Parathyroid adenoma (tissue), 2 donors: ENCODE measurements around the gene DAB2IP.

Experiments
- H2AFZ ChIP-seq: fragments of 300-600 bp; sonication (generic); one replicate; pipeline ENCODE4 v1.7.0; 2017; ENCODE audit warnings: antibody characterized with exemption, mild to moderate bottlenecking
- H3K27ac ChIP-seq: fragments of 300-600 bp; sonication (generic); one replicate; pipeline ENCODE4 v1.7.0; 2017
- H3K27me3 ChIP-seq: fragments of 300-600 bp; sonication (generic); one replicate; pipeline ENCODE4 v1.7.0; 2017; ENCODE audit warnings: low read length; ENCODE audit not compliant: control insufficient read depth, insufficient read depth
- H3K36me3 ChIP-seq: fragments of 300-600 bp; sonication (generic); one replicate; pipeline ENCODE4 v1.7.0; 2017; ENCODE audit warnings: low read length; ENCODE audit not compliant: control insufficient read depth, insufficient read depth
- H3K4me1 ChIP-seq: fragments of 300-600 bp; sonication (generic); one replicate; pipeline ENCODE4 v1.7.0; 2017; ENCODE audit warnings: control low read depth
- H3K4me2 ChIP-seq: fragments of 300-600 bp; sonication (generic); one replicate; pipeline ENCODE4 v1.7.0; 2017; ENCODE audit warnings: low read length
- H3K4me3 ChIP-seq: fragments of 300-600 bp; sonication (generic); one replicate; pipeline ENCODE4 v1.7.0; 2017; ENCODE audit warnings: low read depth, low read length
- H3K79me2 ChIP-seq: fragments of 300-600 bp; sonication (generic); one replicate; pipeline ENCODE4 v1.7.0; 2017; ENCODE audit warnings: control low read depth
- H3K9ac ChIP-seq: fragments of 300-600 bp; sonication (generic); one replicate; pipeline ENCODE4 v1.7.0; 2017; ENCODE audit warnings: mild to moderate bottlenecking
- H3K9me3 ChIP-seq: fragments of 300-600 bp; sonication (generic); one replicate; pipeline ENCODE4 v1.7.0; 2017; ENCODE audit warnings: low read length; ENCODE audit not compliant: control insufficient read depth
- CTCF ChIP-seq: fragments of 300-600 bp; sonication (generic); IDR thresholded peaks from one replicate; pipeline ENCODE4 v1.7.0; 2017; ENCODE audit warnings: antibody characterized with exemption, mild to moderate bottlenecking
- donor health status: primary hyperparathyroidism.

DAB2IP gene

DNA sequence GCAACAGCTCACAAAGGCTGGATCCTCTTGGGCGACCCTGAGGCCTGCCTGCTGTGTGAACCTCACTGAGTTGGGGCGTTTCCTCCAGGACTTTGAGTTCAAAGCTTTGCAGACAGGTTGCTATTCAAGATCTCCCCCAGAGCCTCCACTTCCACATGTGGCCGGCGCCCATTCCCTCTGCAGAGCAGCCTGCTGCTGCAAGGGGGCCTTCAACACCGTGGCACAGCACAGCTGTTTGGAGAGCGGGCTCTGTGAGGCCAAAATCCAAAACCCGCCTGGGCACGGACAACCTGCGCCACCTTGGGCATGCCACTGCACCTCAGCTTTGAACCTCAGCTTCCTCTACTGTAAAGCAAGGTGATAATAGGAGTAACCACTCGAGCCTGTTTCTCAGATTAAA, 160.3 kb downstream of the DAB2IP start:
- no peak overlapping the region for H2AFZ ChIP-seq
- H3K36me3 ChIP-seq, result no peaks in the 10 kb centered on the region
- H3K27me3 ChIP-seq, result no peaks in the 10 kb centered on the region
- no peak overlapping the region for H3K4me2 ChIP-seq
- H3K79me2 ChIP-seq, result no peaks in the 10 kb centered on the region
- no peak for TF ChIP-seq CTCF
- no peak overlapping the region for H3K4me3 ChIP-seq
- H3K27ac ChIP-seq, result no peak overlapping the region
- H3K4me1 ChIP-seq, result no peaks in the 10 kb centered on the region
- H3K9me3 ChIP-seq, result no peaks in the 10 kb centered on the region
- no peak overlapping the region for H3K9ac ChIP-seq

DNA sequence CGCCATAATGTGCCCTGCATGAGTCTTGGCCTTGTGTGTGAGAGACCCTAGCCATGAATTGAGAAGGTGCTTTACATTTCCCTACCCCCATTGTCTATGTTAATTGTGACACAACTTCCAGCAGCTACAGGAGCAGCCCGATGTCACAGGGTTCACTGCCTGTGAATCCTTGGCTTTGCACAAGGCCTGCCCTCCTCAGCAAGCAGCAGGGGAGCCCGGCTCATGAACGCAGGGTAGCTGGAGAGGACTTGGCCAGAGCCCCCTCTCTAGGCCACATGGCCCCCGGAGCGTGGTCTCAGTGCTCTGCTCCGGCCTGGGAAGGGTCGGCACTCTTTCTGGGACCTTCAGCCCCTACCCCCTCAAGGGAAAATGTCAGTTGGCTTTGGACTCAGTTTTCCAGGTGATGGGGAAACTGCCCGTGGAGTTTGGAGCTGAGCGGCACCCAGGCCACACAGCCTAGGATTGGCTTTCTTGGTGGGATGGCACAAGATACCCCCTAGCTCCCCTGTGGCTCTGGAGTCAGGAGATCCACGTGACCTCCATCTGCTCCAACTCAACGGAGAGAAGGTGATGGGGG, 160.8 kb downstream of the DAB2IP start:
- H3K79me2 ChIP-seq, result no peaks in the 10 kb centered on the region
- H2AFZ ChIP-seq, result no peak overlapping the region
- H3K9ac ChIP-seq, result no peak overlapping the region
- no peak overlapping the region for H3K27ac ChIP-seq
- H3K4me1 ChIP-seq, result no peaks in the 10 kb centered on the region
- H3K9me3 ChIP-seq, result no peaks in the 10 kb centered on the region
- H3K36me3 ChIP-seq, result no peaks in the 10 kb centered on the region
- H3K27me3 ChIP-seq, result no peaks in the 10 kb centered on the region
- no peak for TF ChIP-seq CTCF
- H3K4me3 ChIP-seq, result no peak overlapping the region
- no peak overlapping the region for H3K4me2 ChIP-seq

DNA sequence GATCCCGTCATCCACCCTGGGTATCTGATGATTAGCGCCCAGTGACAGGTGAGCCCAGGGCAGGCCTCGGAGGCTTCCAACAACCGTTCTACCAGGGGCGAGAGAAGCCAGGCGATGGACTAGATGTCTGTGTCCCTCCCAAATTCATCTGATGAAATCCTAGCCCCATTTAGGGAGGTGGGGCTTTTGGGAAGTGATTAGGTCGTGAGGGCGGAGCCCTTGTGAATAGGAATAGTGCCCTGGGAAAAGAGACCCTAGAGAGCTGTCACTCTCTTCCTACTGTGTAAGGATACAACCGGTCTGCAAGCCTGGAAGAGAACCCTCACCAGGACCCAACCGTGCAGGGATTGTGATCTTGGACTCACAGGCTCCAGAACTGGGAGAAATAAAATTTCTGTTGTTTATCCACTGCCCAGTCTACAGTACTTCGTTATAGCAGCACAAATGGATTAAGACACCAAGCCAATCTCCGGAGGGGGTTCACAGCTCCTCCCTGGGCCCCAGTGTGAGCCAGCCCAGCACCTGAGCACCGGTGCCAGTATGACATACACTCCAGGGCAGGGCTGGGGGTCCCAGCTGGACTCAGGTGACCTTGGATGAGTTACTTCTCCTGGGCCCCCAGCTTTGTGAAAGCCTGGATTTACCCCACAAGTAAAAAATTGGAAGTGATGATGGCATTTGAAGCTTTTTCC, 162.2 kb downstream of the DAB2IP start:
- no peak overlapping the region for H3K4me2 ChIP-seq
- no peaks in the 10 kb centered on the region for H3K9me3 ChIP-seq
- H3K27ac ChIP-seq, result no peak overlapping the region
- H2AFZ ChIP-seq, result no peak overlapping the region
- no peaks in the 10 kb centered on the region for H3K4me1 ChIP-seq
- no peak overlapping the region for H3K4me3 ChIP-seq
- H3K36me3 ChIP-seq, result no peaks in the 10 kb centered on the region
- no peak for TF ChIP-seq CTCF
- H3K27me3 ChIP-seq, result no peaks in the 10 kb centered on the region
- no peaks in the 10 kb centered on the region for H3K79me2 ChIP-seq
- H3K9ac ChIP-seq, result no peak overlapping the region

- Histone ChIP-seq H3K9ac (no peak overlapping the region), H3K9me3 (no peaks in the 10 kb centered on the region), H2AFZ (no peak overlapping the region), H3K79me2 (no peaks in the 10 kb centered on the region), H3K4me1 (no peaks in the 10 kb centered on the region), H3K27me3 (no peaks in the 10 kb centered on the region), H3K27ac (no peak overlapping the region), H3K36me3 (no peaks in the 10 kb centered on the region), H3K4me3 (no peak overlapping the region), H3K4me2 (no peak overlapping the region)
- no peak for TF ChIP-seq CTCF
These were observed 163.2 kb downstream of the DAB2IP start for GRCh38 chr9:121814594-121814993.

- Histone ChIP-seq H3K9ac (no peak overlapping the region), H2AFZ (no peak overlapping the region), H3K4me3 (no peak overlapping the region), H3K79me2 (no peaks in the 10 kb centered on the region), H3K4me2 (no peak overlapping the region), H3K27ac (no peak overlapping the region), H3K36me3 (no peaks in the 10 kb centered on the region), H3K4me1 (no peaks in the 10 kb centered on the region), H3K9me3 (no peaks in the 10 kb centered on the region), H3K27me3 (no peaks in the 10 kb centered on the region)
- TF ChIP-seq CTCF, result no peak
These were observed 163.7 kb downstream of the DAB2IP start for GRCh38 chr9:121815084-121815483.
